Measurements from ENCODE around the gene BICC1.
"Not testable (repeated sequence)": the region's sequence is repeated elsewhere in the genome, so short reads cannot be mapped to it uniquely, and the experiment has no call there.

The BICC1 gene

DNA sequence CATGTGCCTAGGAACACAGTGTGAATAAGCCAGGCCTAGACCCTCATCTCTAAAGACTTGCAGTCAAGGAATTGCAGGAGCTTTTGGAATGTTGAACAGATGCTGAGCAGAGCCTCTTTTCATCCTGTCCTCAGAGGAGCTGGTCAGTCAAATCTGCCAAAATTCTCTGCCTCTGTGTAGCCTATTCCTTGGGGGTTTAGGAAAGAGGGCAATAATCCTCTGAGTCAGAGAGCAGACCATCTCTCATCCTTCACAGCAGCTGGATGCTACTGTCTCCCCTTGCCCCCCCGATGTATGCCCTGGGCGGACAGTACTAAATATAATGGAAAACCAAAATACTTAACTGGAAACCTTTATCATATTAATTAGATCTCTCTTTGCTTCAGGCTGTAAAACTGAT is 52.6 kb downstream of the BICC1 start:
- no peak for DNase-seq (ENCODE audit: low read depth)

DNA sequence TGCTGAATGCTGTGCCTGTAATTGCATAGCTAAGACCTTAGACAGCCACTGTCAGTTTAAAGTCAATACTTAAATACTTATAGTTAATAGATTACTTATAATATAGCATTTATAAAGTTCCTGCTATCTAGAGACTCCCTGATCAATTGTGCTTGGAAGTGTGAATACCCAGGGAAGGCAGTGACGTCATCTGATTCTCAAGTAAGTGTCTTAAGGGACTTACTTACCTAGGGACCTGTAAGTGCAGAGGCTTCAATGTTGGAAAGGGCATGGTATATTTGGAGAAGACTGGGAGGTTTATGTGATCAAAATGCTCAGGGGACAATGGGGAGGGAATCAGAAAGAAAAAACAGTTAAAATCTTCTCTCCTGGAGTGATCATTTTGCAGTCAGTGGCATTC is 55.0 kb downstream of the BICC1 start:
- no peak for DNase-seq (ENCODE audit: low read depth)

DNA sequence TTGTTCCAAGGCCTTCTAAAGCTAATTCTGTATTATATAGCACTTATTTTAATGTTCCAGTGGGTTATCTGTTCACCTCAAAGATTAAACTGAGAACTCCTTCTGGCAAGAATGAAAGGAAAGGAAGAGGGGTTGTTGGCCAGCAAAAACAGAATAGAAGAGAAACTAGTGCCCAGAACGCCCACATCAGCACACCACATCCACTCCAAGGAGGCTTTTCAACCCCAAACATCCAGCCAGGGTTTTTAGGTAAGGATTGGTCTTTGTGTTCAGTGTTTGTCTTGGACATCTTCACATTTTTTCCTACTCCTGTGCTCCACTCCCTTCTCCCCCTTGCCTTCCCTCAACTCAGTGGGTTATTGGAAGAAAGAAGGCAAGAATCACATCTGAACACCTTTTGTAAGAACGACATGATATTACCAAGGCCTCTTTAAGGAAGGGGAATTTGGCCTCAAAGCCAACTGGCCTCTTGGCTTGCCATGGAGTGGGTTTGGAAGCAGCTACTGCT is 55.8 kb downstream of the BICC1 start:
- no peak for DNase-seq (ENCODE audit: low read depth)

DNA sequence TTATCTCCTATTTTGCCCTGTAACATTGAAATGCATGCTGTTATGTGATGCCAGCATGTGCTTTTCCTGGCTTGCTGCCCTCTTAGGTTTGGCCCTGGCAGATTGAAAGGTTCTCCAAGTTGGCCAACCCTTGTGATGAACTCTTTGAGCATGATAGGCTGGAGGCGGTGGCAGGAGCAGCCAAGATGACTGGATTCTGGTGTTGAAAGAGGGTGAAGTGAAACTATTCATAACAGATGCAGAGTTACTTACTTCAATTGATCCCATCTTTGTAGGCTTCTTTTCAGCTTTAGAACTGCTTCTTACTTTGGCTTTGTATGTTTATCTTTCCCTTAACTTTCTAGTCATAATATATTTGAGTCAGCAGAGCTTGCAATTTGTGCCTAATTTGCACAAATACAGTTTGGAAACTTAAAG is 57.6 kb downstream of the BICC1 start:
- peak; percentile 94 for DNase-seq (ENCODE audit: low read depth)

DNA sequence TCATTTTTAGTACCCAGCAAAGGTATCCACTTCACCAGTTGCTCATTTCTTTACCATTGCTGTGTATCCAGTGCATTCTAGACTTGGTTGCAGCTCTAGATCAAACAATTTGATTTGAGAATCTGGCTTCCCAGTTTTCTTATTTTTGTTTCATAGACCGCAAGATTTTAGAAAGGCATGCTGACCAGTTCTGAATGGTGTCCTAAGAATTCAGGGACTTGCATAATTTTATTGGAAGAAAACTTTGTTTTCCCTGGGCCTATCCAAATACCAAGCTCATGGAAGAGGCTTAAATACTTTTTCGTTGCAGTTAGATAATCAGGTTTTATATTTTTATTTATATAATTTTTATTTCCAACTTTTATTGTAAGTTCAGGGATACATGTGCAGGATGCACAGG is 58.3 kb downstream of the BICC1 start:
- DNase-seq (ENCODE audit: low read depth), result peak; percentile 62

DNA sequence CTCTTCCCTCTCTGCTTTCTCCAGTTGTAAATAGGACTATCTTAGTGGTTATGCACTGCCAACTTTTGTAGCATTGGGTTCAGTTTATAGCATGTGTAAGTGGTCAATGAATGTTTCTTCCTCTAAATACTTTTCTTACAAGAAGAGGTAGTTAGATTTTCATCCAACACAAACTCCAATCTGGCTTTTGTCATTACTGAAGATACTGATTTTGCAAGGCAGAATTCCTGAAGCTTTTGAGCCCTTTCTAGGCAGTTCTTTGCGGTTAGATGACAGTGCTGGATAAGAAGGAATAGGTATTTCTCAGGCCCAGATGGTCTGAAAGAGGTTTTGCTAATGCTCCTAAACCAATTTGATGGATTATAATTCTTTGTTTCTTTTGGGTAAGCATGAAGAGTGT is 60.5 kb downstream of the BICC1 start:
- DNase-seq (ENCODE audit: low read depth), result no peak

DNA sequence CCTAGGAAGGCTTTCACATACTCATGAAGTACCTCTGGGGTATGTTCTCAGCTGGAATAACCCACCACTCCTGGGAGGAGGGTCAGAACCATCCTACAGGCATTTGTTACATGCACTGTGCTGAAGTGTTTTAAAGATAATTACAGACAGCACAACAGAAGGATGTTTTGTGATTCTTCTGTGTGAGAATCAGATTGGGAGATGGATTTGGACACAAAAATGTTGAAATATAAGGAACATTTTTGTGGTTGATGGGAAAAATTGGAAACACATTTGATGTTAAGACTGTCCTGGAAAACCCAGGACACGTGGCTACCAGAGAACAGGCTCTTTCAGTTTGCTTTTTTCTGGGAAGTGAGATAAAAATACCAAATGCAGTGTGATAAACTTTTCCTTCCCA is 61.4 kb downstream of the BICC1 start:
- DNase-seq (ENCODE audit: low read depth), result peak; percentile 66

DNA sequence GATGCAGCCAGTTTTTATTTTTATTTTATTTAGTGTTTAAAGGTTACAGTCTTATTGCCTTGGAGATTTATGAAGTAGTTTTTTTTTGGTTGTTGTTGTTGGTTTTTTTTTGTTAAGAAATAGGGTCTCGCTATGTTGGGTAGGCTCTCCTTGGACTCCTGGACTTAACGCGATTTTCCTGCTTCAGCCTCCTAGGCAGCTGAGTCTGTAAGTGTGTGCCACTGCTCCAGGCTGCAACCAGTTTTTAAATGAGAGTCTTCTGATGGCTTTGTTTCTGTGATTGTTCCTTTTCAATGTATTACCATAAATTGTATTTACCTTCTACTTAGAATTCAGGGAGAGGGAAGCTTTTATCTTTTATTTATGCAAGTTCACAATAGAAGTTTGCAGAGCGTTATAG is 62.8 kb downstream of the BICC1 start:
- DNase-seq (ENCODE audit: low read depth), result no peak

DNA sequence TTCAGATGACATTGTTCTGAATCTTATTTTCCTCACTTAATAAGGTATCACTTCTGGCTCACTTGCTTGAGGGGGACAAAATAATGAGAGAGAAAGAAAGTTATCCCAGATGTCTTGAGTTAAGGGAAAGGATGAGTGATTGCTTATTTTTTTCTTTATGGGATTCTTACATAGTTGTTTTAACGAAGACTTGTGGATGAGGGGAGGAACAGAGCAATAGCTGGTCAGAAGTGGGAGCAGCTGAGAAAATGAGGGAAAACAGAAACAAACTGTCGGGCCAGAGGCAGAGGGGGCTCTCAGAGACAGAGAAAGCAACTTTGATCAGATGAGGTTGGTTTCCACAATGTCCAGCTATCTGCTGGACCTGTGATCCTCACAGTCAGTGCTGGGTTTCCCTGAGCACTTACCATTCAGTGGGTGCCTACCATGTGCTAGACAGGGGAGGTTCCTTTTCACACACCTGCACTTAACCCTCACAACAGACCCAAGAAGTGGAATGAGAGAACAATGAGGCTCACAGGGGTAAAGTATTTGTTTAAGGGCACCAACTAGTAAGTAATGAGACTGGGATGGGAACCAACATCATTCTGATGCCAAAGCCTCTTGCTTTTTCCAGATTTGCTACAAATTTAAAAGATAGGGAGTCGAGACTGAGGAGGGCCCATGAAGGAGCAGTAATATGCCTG is 64.2 kb downstream of the BICC1 start:
- DNase-seq (ENCODE audit: low read depth), result no peak

DNA sequence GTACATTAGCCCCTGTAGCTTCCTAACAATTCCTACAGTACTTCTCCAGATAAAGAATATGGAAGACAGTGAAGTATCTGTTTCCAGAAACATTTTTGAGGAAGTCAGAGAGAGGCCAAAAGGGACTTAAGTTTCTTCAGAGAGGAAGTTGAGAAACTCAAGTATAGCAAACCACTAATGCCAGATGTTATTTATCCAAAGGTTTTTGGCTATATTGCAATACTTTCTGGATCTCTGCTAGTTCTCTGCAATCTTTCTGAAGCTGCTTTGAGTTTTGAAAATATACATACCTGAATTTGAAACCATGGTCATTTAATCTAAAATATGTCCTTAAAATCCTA is 64.7 kb downstream of the BICC1 start:
- DNase-seq (ENCODE audit: low read depth), result peak; percentile 88

DNA sequence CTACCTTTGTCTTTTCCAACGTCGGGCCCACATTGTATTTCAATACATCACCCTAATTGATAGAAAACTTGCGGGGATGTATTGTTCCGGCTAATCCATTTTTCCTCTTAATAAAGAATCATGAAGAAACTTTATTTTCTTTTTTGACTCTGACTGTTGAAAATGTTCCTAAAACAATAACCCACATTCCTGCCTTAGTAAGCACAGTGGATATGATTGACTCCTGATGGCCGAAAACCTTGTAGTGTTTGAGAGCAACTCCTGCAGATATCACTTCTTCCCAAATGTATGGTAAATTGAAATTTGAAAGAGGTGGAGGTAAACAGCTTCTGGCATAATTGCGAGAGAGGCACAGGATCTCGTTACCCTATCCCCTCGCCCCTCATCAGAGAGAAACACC is 65.7 kb downstream of the BICC1 start:
- peak; percentile 24 for DNase-seq (ENCODE audit: low read depth)

DNA sequence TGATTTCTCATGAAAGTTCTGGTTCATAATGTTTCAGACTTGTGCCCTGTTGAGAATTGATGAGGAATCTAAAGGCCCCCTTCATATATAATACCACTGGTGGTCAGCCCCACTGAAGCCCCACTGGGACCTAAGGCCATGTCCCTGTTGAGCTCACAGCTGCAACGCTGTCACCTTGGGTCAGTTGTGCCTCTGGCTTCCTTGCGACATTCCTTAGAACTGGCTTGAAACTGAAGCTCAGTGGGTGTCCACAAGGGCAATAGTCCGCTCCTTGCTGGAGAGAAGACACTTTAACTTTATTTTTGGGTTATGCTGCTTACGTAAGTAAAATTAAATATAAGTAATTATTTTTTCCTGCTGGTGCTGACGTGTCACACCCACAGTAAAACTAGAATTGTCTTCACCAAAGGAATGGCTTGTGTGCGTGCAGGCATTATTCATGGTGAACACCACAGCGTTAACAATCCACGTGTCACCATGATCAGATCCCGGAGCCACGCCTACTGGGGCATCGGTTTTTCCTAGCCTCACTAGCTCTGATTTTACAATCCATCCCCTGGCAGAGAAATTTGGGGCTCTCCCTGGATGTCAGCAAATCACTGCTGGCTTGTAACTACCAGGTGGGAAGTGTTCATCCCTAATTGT is 66.5 kb downstream of the BICC1 start:
- no peak for DNase-seq (ENCODE audit: low read depth)

DNA sequence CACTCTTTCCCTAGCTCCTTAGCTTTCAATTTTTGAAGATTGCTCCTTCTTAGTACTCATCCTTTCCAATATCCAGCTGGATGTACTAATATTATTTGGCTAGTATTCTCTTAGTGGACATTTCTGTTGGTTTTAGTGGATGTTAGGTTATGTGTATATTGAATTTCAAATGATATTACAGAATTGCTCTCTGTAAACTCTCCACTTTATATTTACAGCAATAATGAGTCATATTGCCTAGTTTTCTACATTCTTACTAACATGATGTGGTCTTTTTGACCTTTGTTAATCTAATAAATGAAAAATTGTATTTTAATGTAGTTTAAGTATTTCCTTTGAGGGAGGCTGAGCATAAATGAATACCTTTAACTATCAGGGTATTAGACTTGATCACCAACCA is 69.4 kb downstream of the BICC1 start:
- no peak for DNase-seq (ENCODE audit: low read depth)

DNA sequence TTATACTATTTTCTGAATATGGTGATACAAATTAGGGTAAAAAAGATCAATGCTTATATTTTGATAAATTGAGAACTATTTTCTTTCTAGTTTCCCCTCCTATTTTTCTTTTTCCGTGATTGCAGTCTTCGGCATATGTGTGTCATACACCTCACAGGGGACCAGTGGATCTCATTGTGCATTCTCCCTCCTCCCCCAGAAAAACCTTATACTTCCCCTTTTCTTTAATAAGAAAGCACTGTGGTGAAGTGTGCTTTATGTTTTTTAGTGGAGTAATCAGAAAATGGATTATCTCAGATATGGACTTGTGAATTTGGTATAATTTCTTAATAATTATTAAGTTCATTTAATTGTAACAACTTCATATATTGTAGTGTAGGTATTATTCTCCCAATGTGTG is 72.8 kb downstream of the BICC1 start:
- DNase-seq (ENCODE audit: low read depth), result no peak

DNA sequence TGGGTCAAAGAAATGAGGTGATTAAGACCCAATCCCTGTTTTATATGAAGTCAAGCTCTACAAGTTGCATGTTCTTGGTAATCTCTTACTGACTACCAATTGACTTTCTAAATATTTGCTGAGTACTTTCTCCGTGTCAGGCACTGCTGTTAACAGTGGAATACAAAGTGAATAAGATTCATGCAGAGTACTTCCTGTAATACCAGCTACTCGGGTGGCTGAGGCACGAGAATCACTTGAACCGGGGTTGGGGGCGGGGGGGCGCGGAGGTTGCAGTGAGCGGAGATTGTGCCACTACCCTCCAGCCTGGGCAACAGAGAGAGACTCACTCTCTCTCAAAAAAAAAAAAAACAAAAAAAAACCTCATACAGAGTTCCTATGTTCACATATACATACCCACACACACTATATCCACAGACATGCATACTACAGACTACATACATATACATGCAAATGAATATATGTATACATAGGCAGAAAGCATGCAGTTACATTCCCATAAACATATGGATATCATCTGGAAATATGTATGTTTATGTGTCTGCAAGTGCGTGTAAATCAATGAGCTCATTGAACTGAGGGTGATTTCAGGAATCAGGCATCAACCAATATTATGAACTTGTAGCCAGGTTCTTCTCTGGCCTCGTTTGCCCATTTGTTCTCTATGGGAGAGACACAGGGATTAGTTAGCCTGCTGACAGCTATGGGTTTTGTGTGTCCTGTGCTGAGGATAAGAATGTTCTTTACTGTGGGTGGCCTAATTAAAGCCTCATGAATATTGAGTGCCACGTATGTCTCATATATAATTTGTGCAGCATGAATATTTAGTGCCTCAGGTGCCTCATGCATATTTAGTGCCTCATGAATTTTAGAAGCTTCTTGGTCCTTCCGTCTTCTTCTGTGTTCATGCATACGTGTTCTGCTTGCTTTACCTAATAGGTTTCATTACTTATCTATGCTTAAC is 73.9 kb downstream of the BICC1 start:
- no peak for DNase-seq (ENCODE audit: low read depth)

DNA sequence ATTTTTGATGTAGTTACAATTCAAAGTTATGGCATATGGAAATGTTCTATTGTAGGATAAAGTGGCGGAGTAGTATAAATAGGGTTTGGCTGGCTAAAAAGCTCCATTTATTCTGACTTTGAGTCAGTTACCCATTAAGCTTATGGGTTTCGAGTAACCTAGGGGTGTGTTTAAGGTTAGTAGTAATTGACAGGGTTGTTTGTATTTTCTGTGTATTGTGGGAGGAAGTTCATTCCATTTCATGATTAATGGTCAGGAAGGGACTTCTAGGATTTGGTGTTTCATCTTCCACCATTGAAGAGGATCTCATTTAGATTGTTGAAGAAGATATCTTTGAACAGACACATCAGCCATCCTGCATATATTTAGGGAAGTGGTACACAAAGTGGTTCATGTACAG is 75.0 kb downstream of the BICC1 start:
- no peak for DNase-seq (ENCODE audit: low read depth)

DNA sequence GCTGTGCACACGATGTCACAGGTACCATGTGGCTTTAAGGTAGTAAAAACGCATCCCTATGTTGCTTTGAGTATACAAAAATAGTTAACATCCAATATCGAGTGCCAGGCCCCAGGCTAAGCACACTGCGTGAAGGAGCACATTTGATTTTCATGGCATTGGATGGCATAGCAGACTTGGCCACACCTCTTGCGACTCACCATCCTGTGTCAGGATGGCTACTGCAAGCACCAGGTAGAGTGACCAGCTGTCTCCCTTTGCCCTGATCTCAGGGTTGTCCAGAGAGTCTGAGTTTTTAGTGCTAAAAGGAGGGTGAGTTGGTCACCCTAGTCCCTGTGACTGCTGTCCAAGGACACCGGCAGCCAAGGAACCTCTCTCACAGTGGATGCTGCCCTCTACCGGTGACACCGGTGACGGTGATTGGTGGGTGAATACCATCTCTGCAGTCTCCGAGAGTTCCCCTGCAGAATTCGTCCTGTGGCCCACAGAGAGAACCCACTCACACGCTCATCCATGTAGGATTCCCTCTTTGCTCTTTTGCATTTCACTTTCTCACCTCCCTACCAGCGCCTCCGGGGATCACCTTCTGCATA is 76.1 kb downstream of the BICC1 start:
- DNase-seq (ENCODE audit: low read depth), result no peak

DNA sequence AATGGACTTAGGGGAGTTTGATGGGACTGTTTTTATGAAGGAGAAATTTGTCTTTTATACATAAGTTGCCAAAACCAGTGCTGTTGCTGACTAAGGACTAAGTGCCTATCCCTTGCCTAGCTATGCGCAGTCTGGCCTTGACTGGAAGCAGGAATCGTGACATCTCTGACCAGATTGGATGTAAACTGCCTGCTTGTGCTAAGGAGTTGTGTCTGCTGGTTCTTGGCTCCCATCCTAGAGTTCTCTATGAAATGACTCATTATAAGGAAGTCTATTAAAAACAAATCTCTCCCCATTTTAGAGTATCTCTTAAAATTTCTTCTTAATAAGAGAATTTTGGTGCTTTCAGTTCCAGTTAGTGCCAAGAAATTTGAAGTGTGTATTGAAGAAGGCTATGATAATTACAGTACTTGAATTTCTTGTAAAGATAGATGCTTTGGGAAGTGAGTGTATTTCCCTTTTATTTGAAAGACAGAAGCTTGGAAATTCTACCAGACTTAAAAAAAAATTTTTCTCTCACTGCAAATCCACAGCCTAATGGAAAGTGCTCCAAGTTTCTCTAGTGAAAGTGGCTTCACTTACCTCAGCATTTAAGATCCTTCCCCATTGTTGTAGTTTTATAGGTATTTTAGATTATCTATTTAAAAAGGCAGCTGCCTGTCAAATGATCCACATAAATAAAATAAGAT is 77.6 kb downstream of the BICC1 start:
- peak; percentile 91 for DNase-seq (ENCODE audit: low read depth)

DNA sequence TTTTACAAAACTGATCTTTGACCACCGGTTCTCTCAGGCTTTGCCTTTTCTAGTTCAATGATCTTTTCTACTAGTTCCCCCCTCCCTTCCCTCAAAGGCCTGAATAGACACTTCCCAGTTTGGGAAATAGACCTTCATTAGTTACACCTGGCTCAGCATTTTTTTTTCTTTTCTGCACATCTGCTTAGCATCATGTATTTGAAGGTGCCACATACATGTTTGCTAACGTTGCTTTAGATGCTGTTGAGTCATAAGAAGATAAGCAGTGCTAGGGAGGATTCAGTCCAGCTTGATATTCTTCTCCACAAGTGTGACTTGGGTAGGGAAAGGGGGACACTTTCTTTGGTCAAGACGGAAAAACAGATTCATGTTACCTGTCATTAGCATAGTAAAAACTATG is 78.3 kb downstream of the BICC1 start:
- DNase-seq (ENCODE audit: low read depth), result no peak

DNA sequence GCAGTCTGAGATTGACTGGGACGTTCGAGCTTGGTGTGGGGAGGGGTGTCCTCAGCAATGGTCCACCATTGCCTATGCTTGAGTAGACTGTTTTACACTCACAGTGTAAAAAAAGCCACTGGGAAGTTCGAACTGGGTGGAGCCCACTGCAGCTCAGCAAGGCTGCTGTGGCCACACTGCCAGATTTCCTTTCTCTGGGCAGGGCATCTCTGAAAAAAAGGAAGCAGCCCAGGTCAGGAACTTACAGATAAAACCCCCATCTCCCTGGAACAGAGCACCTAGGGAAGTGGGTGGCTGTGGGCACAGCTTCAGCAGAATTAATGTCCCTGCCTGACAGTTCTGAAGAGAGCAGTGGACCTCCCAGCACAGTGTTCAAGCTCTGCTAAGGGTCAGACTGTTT is 80.3 kb downstream of the BICC1 start:
- DNase-seq (ENCODE audit: low read depth), result no peak

DNA sequence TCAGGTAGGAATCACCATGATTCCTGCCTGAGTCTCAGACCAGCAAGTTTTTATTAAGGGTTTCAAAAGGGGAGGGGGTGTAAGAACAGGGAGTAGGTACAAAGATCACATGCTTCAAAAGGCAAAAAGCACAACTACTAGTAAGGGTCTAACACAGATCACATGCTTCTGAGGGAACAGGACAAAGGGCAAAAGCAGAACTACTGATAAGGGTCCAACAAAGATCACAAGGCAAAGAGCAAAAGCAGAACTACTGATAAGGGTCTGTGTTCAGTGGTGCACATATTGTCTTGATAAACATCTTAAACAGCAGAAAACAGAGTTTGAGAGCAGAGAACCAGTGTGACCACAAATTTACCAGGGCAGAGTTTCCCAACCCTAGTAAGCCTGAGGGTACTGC is 84.5 kb downstream of the BICC1 start:
- not testable (repeated sequence) for DNase-seq (ENCODE audit: low read depth)

Data from fibroblast of gingiva (primary cell).